GM19468 (cell line): ENCODE data around the gene PRSS27.

Source experiments
- ATAC-seq: cut with Tn5 transposase; IDR thresholded peaks from one replicate; pipeline ENCODE4 v1.9.1; 2021; ENCODE audit warnings: mild to moderate bottlenecking, moderate library complexity, moderate number of reproducible peaks; ENCODE audit not compliant: unreplicated experiment; ENCODE audit errors: extremely low read depth

Gene PRSS27

DNA sequence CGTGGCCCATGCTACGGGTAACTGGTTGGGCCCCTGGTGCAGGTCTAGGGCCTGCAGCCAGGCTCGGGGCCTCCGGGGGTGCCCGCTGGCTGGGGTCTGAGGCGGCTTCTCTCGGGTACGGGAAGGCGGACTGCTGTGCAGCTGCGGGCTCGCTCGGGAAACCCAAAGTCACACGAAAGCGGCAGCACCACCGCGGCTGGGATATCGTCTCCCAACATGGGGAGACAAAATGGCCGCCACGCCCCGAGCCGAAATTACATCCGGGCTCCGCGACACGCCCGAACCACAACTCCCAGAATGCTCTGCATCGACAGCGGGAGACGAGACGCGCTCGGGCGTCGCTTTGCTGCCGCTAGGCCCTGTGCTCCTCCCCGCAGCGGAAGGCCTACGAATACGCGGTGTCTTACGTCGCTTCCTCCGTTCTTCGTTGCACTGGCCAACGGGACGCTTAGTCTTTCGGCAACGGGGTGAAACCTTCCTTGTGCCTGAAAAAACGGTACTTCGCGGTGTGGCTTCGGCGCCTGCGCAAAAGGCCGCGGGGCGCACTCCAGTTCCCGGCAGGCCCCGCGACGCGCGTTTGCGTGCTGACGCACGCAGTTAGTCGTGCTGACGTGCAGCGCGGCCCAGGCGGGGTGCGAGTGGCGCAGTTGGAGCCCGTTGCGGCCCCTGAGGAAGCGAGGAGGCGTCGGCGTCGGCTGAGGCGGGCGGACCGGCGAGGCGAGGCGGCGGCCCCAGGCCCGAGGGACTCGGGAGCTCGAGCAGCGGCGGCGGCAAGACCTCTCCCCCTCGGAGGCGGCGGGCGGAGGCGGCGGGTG is 32.2 kb upstream of the PRSS27 start, which contains the start of gene SRRM2:
Gene SRRM2 (plus strand): TSS at position 604 of the 815 bp plus-strand sequence. CDS start 3,727 bp downstream, outside the sequence.
- ATAC-seq = peak; percentile 79

DNA sequence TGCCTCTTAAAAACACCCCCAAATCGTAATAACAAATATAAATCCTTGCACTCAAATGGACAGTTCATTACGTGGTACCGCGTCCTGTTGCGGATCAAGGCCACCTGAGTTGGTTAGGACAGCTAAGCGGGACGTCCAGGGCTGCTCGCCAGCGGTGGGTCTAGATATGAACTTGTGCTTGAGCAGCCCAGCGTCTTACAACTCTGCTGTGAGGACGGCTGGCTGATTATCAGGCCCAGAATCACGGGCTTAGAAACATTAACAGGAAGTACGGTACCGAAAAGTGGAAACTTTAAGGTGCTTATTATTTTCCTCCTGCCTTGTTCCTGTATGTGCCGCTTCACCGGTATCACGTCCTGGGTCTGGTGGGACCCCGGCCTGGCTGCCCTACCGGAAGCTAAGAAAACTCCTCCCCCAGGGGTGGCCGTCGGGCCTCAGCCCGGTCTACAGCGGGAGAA is 31.6 kb upstream of the PRSS27 start:
- no peak for ATAC-seq

- no peak for ATAC-seq
Observed at GRCh38 chr16:2749936-2750335, 29.9 kb upstream of the PRSS27 start.

DNA sequence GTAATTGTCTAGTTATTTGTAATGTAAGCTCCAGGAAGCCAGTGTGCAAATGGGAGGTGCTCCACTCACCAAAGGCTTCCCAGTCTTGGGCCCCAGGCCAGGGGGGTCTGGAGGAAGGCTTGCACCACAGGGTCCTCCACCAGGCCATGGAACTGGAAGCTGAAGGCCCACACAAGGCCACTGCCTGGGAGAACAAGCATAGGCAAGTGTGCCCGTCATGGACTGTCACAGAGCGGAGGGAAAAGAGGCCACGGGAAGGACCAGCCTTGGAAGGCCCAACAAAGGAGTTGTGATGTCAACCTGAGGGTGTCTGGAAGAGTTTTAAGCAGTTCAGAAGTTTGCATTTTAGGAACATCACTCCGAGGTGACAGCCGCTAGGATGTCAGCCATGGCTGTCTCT is 29.5 kb upstream of the PRSS27 start:
- ATAC-seq = no peak

- ATAC-seq = no peak
Observed at GRCh38 chr16:2748757-2749455, 28.9 kb upstream of the PRSS27 start.

- no peak for ATAC-seq
Observed at GRCh38 chr16:2745961-2746360, 25.9 kb upstream of the PRSS27 start.

GRCh38 chr16:2745116-2745890 is 25.3 kb upstream of the PRSS27 start:
- no peak for ATAC-seq

DNA sequence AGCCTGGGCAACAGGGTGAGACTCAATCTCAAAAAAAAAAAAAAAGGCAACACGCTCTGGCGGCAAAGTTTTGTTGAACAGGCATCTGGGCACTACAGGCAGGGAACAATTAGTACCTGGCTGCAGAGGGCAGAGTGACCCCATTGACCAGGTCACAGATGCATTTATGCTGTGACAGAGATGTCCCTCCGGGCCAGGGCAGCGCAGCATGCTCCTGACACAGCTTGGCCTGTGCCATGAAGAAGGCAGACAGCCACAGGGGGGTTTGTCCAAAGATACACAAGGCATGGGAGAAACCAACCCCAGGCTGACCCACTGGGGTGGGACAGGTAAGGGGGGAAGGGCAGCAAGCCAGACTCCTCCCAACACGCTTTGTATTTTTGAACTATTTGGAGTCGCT is 24.7 kb upstream of the PRSS27 start:
- no peak for ATAC-seq

DNA sequence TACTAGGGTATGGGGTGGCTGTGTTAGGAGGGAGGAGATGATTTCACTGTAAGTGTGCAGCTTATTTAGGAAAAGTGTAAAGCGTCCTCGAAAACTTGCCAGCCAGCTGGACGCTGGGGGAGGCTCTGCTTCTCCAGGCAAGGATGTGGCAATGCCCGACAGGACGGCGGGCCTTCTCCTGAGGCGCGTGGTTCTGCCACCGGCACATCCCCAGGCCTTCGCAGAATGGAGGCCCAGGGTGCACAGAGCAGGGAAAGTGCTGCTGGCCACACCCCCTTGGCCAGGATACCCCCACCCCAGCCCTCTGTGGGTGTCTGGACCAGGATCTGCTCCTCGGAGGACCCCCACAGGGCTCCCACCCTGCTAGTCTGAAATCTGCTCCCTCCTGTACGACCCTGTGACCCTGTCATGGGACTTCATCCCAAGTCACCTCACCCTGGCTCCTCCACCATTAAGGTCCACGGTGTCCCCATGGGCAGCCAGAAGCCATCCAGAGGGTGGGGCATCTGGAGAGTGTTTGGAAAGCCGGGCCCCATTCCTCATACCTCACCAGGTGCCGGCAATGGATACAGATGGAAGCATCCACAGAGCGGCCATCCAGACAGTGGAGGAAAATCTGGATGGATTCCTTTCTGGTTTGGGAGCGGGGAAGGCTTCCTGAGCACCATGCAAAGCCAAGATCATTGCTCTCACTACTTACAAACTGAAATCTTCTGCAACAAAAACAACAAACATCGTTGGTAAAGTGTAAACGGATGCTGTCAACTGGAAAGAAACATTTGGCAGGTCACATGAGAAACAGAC is 23.2 kb upstream of the PRSS27 start:
- ATAC-seq = no peak

DNA sequence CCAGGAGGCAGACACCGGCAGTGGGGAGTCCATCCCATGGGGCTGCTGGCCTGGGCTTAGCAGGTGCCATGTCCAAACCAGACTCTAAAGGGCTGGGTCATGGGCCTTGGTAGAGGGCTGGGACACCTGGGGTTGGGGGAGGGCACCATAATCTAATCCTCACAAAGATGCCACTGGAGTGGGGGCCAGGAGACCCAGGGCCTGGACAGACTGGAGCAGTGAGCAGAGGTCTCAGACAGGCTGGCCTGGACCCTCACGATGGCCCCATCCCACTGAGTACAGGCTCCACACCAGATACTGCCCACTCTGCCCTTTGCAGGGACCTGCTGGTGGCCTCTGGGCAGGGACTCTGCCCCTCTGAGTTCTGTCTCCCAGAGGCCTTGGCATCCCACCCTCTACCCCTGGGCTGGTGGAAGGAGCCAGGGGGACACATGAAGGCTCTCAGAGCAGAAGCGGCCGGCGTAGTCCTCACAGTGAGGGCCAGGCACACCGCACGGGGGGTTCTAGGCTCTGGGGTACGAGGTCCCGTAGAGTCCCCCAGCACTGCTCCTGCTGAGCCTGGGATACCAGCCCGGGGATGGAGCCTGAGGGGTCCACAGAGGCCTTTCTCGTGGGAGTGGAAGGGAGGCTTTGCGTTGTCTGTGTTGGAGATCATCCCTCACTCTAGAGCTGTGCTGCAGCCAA is 22.4 kb upstream of the PRSS27 start:
- no peak for ATAC-seq

DNA sequence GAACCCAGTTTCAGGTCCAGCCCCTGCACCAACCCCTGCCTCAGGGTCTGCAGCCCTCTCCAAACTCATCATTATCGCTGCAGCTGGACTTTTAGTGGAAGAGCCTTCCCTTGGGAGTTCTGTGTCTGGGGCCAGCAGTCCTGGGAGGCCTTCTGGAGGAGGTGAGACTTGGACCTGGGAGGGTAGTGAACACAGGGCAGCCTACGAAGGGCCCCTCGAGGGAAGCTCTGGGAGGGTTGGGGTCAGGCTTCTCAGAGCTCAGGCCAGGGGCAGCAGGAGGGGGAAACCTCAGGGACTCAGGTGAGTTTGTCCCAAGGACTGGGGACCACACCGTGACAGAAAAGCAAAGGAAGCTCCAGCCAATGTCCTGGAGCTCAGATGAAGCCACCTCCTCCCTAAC is 21.1 kb upstream of the PRSS27 start:
- ATAC-seq = no peak

DNA sequence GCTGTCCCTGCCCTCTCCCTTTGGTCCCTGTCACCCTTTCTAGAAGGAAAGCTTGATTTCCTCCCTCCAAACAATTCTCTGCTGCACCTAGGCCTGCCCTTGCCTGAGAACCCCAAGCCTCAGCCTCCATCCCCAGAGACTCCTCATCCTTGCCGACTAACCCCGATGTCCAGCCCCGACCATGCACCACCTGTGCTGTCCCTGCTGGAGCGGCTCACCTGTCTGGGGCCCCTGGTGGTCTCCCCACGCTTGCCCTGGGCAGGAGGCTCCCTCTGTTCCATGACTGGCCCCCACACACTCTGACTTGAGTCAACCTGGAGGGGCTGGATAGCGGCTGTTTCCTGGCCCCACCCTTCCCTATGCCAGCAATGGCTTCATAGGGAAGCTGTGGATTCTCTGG is 20.5 kb upstream of the PRSS27 start:
- ATAC-seq = no peak

DNA sequence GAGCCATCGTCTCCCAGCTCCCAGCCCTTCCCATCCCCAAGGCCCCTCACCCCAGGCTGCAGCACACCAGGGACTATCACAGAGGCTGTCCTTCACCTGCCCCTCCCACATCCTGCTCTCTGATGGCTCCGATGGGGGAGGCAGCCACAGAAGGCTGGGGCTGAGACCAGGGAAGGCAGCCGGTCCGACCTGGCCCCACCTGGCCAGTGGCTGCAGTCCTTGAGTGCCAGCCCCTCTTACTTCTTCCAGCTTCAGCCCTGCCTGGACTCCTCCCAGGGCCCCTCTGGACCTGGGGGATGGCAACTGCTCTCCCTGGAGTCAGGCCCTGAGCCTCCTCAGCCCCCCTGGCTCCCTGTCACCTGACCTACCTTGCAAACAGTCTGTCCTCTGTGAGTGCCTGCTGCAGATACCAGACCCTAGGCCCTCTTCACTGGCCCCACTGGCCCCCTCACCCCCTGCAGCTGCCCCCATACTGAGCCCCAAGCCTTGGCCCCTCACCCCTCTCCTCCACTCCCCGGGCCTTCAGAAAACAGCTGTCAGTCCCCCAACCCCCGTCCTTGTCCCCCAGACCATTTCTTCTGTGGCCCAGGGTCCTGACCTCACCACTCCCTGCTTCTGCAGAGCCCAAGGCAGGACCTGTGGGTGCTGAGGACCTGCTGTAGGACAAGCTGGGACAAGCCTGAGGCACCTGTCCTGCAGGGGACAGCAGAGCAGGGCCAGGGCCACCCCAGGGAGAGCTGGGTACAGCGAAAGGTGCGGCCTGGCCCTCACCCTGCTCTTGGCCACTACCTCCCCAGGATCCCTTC is 19.8 kb upstream of the PRSS27 start:
- ATAC-seq = no peak

- no peak for ATAC-seq
Observed at GRCh38 chr16:2738615-2739014, 18.6 kb upstream of the PRSS27 start.

GRCh38 chr16:2737895-2738418 is 17.9 kb upstream of the PRSS27 start:
- no peak for ATAC-seq

DNA sequence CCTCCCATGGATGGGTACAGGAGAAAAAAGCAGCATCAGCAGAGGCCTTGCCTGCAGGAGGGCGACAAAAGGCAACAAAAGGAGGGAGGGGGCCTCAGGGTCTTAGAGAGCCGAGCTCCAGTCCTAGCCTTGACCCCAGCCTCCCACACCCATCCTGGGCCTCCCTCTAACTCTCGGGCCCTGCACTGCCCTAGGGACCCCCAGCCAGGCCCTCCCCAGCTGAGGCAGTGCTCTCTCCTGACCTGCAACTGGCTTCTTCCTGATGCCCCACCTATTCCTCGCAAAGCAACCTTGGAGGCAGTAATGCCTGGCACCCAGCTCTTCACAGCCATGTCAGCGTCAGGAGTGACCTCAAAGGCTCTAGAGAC is 17.2 kb upstream of the PRSS27 start:
- ATAC-seq = no peak

DNA sequence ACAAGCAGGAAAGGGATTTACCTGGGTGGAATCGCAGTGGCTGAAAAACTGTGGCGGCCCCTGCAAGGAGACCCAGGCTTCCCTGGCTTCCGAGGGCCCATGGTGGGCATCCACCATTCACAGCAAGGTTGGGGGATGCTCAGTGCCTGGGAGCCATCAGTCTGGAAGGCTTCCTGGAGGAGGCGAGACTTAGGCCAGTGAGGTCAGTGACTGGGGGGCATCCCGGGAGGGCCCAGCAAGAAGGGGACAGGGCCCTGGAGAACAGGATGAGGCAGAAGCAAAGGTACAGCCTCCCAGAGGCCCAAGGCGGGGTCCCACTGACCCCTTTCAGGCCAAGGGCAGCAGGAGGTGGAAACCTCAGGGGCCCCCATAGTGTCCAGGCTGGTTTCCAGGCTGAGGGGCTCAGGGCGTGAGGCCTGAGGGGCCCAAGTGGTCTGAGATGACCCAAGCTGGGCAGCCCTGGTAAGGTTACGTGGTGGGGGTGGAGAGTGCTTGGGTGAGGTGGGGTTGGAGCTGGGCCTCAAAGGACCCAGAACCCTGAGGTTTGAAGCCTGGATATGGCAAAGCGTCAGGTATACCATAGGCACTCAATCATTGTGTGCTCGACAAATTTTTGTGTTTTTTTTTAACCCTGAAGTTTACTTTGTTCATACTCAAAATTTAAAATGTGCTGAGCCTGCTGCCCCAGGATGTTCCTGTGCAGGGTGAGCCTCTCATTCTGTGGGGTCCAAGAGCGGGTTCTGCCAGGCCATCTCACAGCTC is 16.6 kb upstream of the PRSS27 start:
- ATAC-seq = no peak
